GM12872 (cell line): ENCODE data around the gene OR51S1.

Experiments used
- CTCF ChIP-seq: IDR thresholded peaks from 3 replicates; pipeline ENCODE4 v1.5.1; 2011; ENCODE audit warnings: low read depth, mild to moderate bottlenecking, low read length, moderate library complexity; ENCODE audit not compliant: insufficient read depth

Gene OR51S1

GRCh38 chr11:4798427-4799183, 50.4 kb downstream of the OR51S1 start:
- TF ChIP-seq CTCF, result no peak
